Stomach (tissue), 9 donors: ENCODE data around the gene RYR3. TPM values are rescaled to one million over a fixed set of nuclear protein-coding genes. Genes with fewer than 3 reads are reported as not detected.

Source experiments
- DNase-seq, 2 donors: peaks; one replicate each; pipeline versions ENCODE4 v3.0.0 to v3.0.0-alpha.2; 2013 to 2019
- H3K27ac ChIP-seq, 5 donors: fragments of 200-600 bp in 4 of 5; sonication (generic) in 4 of 5; one replicate each; pipeline ENCODE4 v1.5.1; 2013 to 2019; ENCODE audit warnings: mild to moderate bottlenecking in 1 of 5, moderate library complexity in 1 of 5
- H3K27me3 ChIP-seq, 3 donors: fragments of 200-600 bp; sonication (generic); one replicate each; pipeline ENCODE4 v1.5.1; 2017 to 2019; ENCODE audit warnings: mixed run types in 1 of 3
- H3K36me3 ChIP-seq, 4 donors: fragments of 200-600 bp; sonication (generic); 1 replicate in 3 of 4; 2 replicates in 1 of 4; pipeline ENCODE4 v1.5.1; 2016 to 2019
- H3K4me1 ChIP-seq, 4 donors: fragments of 200-600 bp; sonication (generic); one replicate each; pipeline ENCODE4 v1.5.1; 2016 to 2019
- H3K4me3 ChIP-seq, 4 donors: fragments of 200-600 bp; sonication (generic) in 3 of 4; one replicate each; pipeline ENCODE4 v1.5.1; 2016 to 2019; ENCODE audit warnings: mild to moderate bottlenecking in 1 of 4
- H3K9me3 ChIP-seq, 4 donors: fragments of 200-600 bp; sonication (generic); one replicate each; pipeline ENCODE4 v1.5.1; 2016 to 2019
- CTCF ChIP-seq, 7 experiments: fragments of 450-650 bp in 4 of 7; fragments of 200-600 bp in 3 of 7; sonication (generic) in 3 of 7; IDR thresholded peaks; one replicate each; pipeline ENCODE4 v1.5.1; 2016 to 2019; ENCODE audit warnings: antibody characterized with exemption in 7 of 7, control low read depth in 2 of 7, mild to moderate bottlenecking in 1 of 7
- EP300 ChIP-seq: sonication (generic); formaldehyde crosslinking; IDR thresholded peaks from one replicate; pipeline ENCODE4 v1.6.1; 2017; ENCODE audit warnings: antibody characterized with exemption
- POLR2A ChIP-seq, 4 donors: fragments of 450-650 bp; IDR thresholded peaks; one replicate each; pipeline ENCODE4 v1.6.1; 2016; ENCODE audit warnings: antibody characterized with exemption in 4 of 4, control low read depth in 2 of 4, mild to moderate bottlenecking in 1 of 4, moderate library complexity in 1 of 4
- POLR2AphosphoS5 ChIP-seq, 3 donors: sonication (generic); formaldehyde crosslinking; IDR thresholded peaks; one replicate each; pipeline ENCODE4 v1.6.1; 2016; ENCODE audit warnings: antibody characterized with exemption in 3 of 3
- WGBS, 5 donors: extraction: QIAGEN DNeasy Blood & Tissue Kit in 3 of 5; methylation state at CpG; one replicate each; pipeline versions ENCODE4 v1.1.5 to v1.1.7; 2013 to 2018; 5-methylcytosine and 5-hydroxymethylcytosine counted together
- intact Hi-C: fragments of 100-400 bp; cut with DNase I; formaldehyde crosslinking; loops from one replicate; pipeline ENCODE4 v1.15.1; 2023; ENCODE audit warnings: low total_unique reads
- polyA plus RNA-seq, 3 donors: library from polyadenylated mRNA; stranded (reverse); fragments of 200-250 nt; gene quantifications; one replicate each; pipeline ENCODE4 v1.2.3, GENCODE V29; 2013
- total RNA-seq, 5 donors: library from RNA; depleted of rRNA; stranded (reverse); fragments of >200 nt; gene quantifications; one replicate each; pipeline versions ENCODE4 v1.1.0 to v1.2.3, GENCODE V29; 2014 to 2016
- donor health status: healthy with polysubstance abuse.
- donor health status: Bipolar disorder and iron deficiency.
- donor health status: healthy.

The RYR3 gene
- total and polyA plus RNA-seq, 8 donors = 0.12 to 36.2 (median 4.0) TPM

GRCh38 chr15:33664947-33665346 lies 354.2 kb downstream of the RYR3 start:
- Histone ChIP-seq H3K27me3 (no peaks in the 10 kb centered on the region), H3K27ac (no peak overlapping the region), H3K4me3 (no peak overlapping the region), H3K4me1 (no peaks in the 10 kb centered on the region), H3K36me3 (peaks cover 0 to 22% (median 0%) of the 10 kb centered on the region in 4 donors), H3K9me3 (no peaks in the 10 kb centered on the region)
- WGBS, 5 donors = 88 to 92% (median 88%) methylated on average over 2 of the region's 2 CpGs
- intact Hi-C loops = no loop called here
- TF ChIP-seq POLR2AphosphoS5 (IDR thresholded peaks at IDR 0.05) (no peak), EP300 (no peak), POLR2A (IDR thresholded peaks at IDR 0.05) (no peak), CTCF (IDR thresholded peaks at IDR 0.05) (no peak)
- DNase-seq = no peak

DNA sequence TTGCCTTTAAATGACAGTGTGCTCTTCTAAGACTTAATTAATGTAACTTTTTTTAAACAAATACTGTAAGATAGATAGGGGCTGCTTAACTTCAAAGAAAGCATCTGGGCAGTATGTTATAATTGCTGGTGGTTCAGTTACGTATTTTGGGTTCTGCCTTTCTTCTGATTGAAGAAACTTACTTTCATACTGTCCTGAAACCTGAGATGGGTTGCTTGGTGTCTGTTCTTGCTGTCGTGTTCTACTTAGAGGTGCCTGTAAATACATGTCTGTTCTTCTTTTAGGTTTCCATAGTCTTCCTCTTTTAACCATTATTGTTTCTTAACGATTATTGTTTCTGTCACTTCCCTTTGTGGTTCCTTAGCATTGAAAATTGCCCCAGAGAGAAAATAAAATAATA lies 359.8 kb downstream of the RYR3 start:
- TF ChIP-seq EP300 (no peak), POLR2AphosphoS5 (IDR thresholded peaks at IDR 0.05) (no peak), POLR2A (IDR thresholded peaks at IDR 0.05) (no peak)

GRCh38 chr15:33671456-33671855 lies 360.7 kb downstream of the RYR3 start:
- Histone ChIP-seq H3K36me3 (no peaks in the 10 kb centered on the region), H3K27me3 (no peaks in the 10 kb centered on the region), H3K27ac (no peak overlapping the region), H3K4me1 (no peaks in the 10 kb centered on the region), H3K4me3 (no peak overlapping the region), H3K9me3 (no peaks in the 10 kb centered on the region)
- no peak for DNase-seq
- WGBS, 5 donors = 63 to 73% (median 69%) methylated on average over 5 of the region's 5 CpGs
- no peak for TF ChIP-seq POLR2A (IDR thresholded peaks at IDR 0.05)
- TF ChIP-seq POLR2AphosphoS5 (IDR thresholded peaks at IDR 0.05) = no peak
- TF ChIP-seq EP300 = no peak
- TF ChIP-seq CTCF (IDR thresholded peaks at IDR 0.05) = no peak
- intact Hi-C loops = no loop called here

More for the DNA sequence above, 359.8 kb downstream of the RYR3 start:
- DNase-seq = no peak
- no peaks in the 10 kb centered on the region for H3K27me3 ChIP-seq
- H3K4me1 ChIP-seq = no peaks in the 10 kb centered on the region
- WGBS, 5 donors = 43 to 60% (median 57%) methylated on average over 3 of the region's 3 CpGs
- H3K27ac ChIP-seq = no peak overlapping the region
- no peaks in the 10 kb centered on the region for H3K9me3 ChIP-seq
- H3K36me3 ChIP-seq = no peaks in the 10 kb centered on the region
- H3K4me3 ChIP-seq = no peak overlapping the region
- intact Hi-C loops = no loop called here

GRCh38 chr15:33675246-33675645 lies 364.5 kb downstream of the RYR3 start:
- H3K4me1 ChIP-seq = no peaks in the 10 kb centered on the region
- no peaks in the 10 kb centered on the region for H3K9me3 ChIP-seq
- WGBS, 5 donors = 30 to 48% (median 33%) methylated on average over 4 of the region's 4 CpGs
- no peak overlapping the region for H3K27ac ChIP-seq
- H3K27me3 ChIP-seq = no peaks in the 10 kb centered on the region
- intact Hi-C loops = no loop called here
- H3K4me3 ChIP-seq = no peak overlapping the region
- DNase-seq = peak in 1 of 2 donors; percentile 8
- no peaks in the 10 kb centered on the region for H3K36me3 ChIP-seq
- TF ChIP-seq POLR2AphosphoS5 (IDR thresholded peaks at IDR 0.05) = no peak
- TF ChIP-seq EP300 = no peak
- no peak for TF ChIP-seq CTCF (IDR thresholded peaks at IDR 0.05)
- TF ChIP-seq POLR2A (IDR thresholded peaks at IDR 0.05) = no peak

GRCh38 chr15:33677238-33677830 lies 366.6 kb downstream of the RYR3 start:
- Histone ChIP-seq H3K27ac (no peak overlapping the region), H3K9me3 (no peaks in the 10 kb centered on the region), H3K27me3 (no peaks in the 10 kb centered on the region), H3K4me3 (no peak overlapping the region), H3K4me1 (no peaks in the 10 kb centered on the region), H3K36me3 (no peaks in the 10 kb centered on the region)
- TF ChIP-seq EP300 = no peak
- TF ChIP-seq POLR2AphosphoS5 (IDR thresholded peaks at IDR 0.05) = no peak
- TF ChIP-seq CTCF (IDR thresholded peaks at IDR 0.05) = no peak
- TF ChIP-seq POLR2A (IDR thresholded peaks at IDR 0.05) = no peak
- WGBS, 5 donors = 78 to 86% (median 82%) methylated on average over 8 of the region's 8 CpGs
- intact Hi-C loops = no loop called here
- no peak for DNase-seq
